ENCODE results near the gene SMIM8. TPM values are rescaled to one million over a fixed set of nuclear protein-coding genes. Genes with fewer than 3 reads are reported as not detected.

Gene SMIM8
- total RNA-seq, 1 donor from 2014 or later, result 31.7 TPM

DNA sequence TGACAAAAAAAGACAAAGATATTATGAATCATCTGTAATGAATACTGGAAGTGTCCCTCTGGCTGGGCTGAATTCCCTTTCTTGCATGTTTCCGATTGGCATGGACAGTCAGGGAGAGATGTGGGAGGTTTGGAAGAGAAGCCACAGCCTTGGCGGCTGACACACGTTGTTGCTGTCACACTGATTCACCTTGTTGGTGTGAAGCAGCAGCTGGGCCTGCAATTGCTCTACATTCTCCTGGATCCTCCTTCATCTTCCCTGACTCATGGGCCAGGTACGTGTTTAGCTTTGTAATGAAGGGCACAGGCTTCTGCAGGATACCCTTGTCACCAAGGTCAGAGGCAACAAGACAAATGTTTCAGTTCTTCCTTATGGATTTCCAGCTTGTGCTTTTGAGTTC, 13.4 kb upstream of the SMIM8 start:
- H3K4me1 Mint-ChIP-seq, result no peaks in the 10 kb centered on the region
- no peaks in the 10 kb centered on the region for H3K36me3 ChIP-seq
- no peak overlapping the region for H3K4me2 ChIP-seq
- no peak overlapping the region for H3K27ac ChIP-seq
- no peaks in the 10 kb centered on the region for H3K79me2 ChIP-seq (ENCODE audit: low read depth)
- no peaks in the 10 kb centered on the region for H3K36me3 Mint-ChIP-seq
- peaks cover 8% of the 10 kb centered on the region for H3K9me3 Mint-ChIP-seq
- no peaks in the 10 kb centered on the region for H3K4me1 ChIP-seq
- H3K27me3 Mint-ChIP-seq (ENCODE audit: insufficient read depth, low read depth), result no peaks in the 10 kb centered on the region
- no peaks in the 10 kb centered on the region for H4K20me1 ChIP-seq (ENCODE audit: low read depth)
- H3K4me3 ChIP-seq, result no peak overlapping the region
- no peaks in the 10 kb centered on the region for H3K9me3 ChIP-seq (ENCODE audit: low read depth)
- no peaks in the 10 kb centered on the region for H3K27me3 ChIP-seq
- no peaks in the 10 kb centered on the region for H3F3A ChIP-seq (ENCODE audit: low read depth)
- TF ChIP-seq EZH2phosphoT487 (IDR thresholded peaks at IDR 0.05) (no peak), EZH2 (IDR thresholded peaks at IDR 0.05) (no peak)
- TF ChIP-seq, protein P1, sequence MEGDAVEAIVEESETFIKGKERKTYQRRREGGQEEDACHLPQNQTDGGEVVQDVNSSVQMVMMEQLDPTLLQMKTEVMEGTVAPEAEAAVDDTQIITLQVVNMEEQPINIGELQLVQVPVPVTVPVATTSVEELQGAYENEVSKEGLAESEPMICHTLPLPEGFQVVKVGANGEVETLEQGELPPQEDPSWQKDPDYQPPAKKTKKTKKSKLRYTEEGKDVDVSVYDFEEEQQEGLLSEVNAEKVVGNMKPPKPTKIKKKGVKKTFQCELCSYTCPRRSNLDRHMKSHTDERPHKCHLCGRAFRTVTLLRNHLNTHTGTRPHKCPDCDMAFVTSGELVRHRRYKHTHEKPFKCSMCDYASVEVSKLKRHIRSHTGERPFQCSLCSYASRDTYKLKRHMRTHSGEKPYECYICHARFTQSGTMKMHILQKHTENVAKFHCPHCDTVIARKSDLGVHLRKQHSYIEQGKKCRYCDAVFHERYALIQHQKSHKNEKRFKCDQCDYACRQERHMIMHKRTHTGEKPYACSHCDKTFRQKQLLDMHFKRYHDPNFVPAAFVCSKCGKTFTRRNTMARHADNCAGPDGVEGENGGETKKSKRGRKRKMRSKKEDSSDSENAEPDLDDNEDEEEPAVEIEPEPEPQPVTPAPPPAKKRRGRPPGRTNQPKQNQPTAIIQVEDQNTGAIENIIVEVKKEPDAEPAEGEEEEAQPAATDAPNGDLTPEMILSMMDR (IDR thresholded peaks at IDR 0.05), result no peak
- no peak for DNase-seq (ENCODE audit: low spot score)
- H2AFZ ChIP-seq (replicated peaks), result no peak overlapping the region
- no peak overlapping the region for H3K27ac Mint-ChIP-seq
- H3K4me3 Mint-ChIP-seq, result no peak overlapping the region
- no peak overlapping the region for H3K9ac ChIP-seq

DNA sequence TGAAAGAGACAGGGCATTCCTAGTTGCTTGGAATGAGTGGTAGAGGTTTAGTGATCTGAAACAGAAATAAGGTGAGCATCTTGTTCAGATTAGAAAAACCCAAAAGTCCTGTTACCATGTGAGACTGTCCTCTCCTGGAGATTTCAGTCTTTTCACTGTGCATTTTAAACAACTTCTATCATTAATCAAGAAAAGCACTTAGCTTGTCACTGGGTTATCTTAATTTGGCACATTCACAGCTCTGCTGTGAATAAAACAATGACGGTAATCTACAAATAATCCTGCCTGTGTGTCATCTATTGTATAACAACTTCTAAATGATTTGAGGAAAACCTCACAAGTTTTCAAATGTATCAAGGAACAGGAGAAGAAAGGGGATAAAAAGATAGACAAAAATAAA, 9.5 kb upstream of the SMIM8 start:
- H3K27me3 ChIP-seq, result no peaks in the 10 kb centered on the region
- Mint-ChIP-seq H3K4me1 (no peaks in the 10 kb centered on the region), H3K36me3 (no peaks in the 10 kb centered on the region), H3K9me3 (no peaks in the 10 kb centered on the region), H3K27me3 (ENCODE audit: insufficient read depth, low read depth) (peaks cover 3% of the 10 kb centered on the region), H3K27ac (no peak overlapping the region), H3K4me3 (no peak overlapping the region)
- no peak overlapping the region for H3K9ac ChIP-seq
- H2AFZ ChIP-seq (replicated peaks), result no peak overlapping the region
- no peaks in the 10 kb centered on the region for H3K9me3 ChIP-seq (ENCODE audit: low read depth)
- TF ChIP-seq EZH2phosphoT487 (IDR thresholded peaks at IDR 0.05), result no peak
- TF ChIP-seq, protein P1 (IDR thresholded peaks at IDR 0.05), result no peak
- no peak for TF ChIP-seq EZH2 (IDR thresholded peaks at IDR 0.05)
- no peaks in the 10 kb centered on the region for H3K36me3 ChIP-seq
- H3K79me2 ChIP-seq (ENCODE audit: low read depth), result no peaks in the 10 kb centered on the region
- no peak overlapping the region for H3K27ac ChIP-seq
- no peak overlapping the region for H3K4me2 ChIP-seq
- no peaks in the 10 kb centered on the region for H3K4me1 ChIP-seq
- H3K4me3 ChIP-seq, result no peak overlapping the region
- no peaks in the 10 kb centered on the region for H4K20me1 ChIP-seq (ENCODE audit: low read depth)
- no peaks in the 10 kb centered on the region for H3F3A ChIP-seq (ENCODE audit: low read depth)
- DNase-seq (ENCODE audit: low spot score), result no peak

DNA sequence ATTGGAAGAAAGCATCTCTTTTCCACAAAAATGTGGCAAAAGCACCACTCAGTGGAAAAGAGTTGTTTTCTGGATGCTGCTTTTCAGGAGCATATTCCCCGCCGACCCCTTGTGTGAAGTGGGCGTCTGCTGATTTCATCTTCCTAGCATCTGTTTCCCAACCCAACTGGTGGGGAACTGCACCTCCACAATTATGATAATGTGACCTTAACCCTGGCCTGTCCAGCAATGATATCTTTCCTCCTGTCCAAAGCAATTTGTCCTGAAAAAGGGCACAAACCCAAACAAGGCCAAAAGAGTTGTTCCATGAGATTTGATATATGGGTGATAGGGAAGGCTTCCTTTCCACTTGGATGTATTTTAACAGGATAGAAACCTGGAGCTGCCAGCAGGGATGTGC, 7.3 kb upstream of the SMIM8 start:
- Mint-ChIP-seq H3K27me3 (ENCODE audit: insufficient read depth, low read depth) (peaks cover 3% of the 10 kb centered on the region), H3K9me3 (no peaks in the 10 kb centered on the region), H3K4me3 (no peak overlapping the region), H3K27ac (no peak overlapping the region), H3K36me3 (no peaks in the 10 kb centered on the region), H3K4me1 (no peaks in the 10 kb centered on the region)
- Histone ChIP-seq H3K9me3 (ENCODE audit: low read depth) (no peaks in the 10 kb centered on the region), H3K79me2 (ENCODE audit: low read depth) (no peaks in the 10 kb centered on the region), H3K9ac (no peak overlapping the region), H2AFZ (replicated peaks) (no peak overlapping the region), H3K4me1 (no peaks in the 10 kb centered on the region), H4K20me1 (ENCODE audit: low read depth) (no peaks in the 10 kb centered on the region), H3K4me3 (no peak overlapping the region), H3K4me2 (no peak overlapping the region), H3F3A (ENCODE audit: low read depth) (no peaks in the 10 kb centered on the region), H3K27me3 (no peaks in the 10 kb centered on the region), H3K36me3 (no peaks in the 10 kb centered on the region), H3K27ac (no peak overlapping the region)
- no peak for TF ChIP-seq EZH2phosphoT487 (IDR thresholded peaks at IDR 0.05)
- TF ChIP-seq EZH2 (IDR thresholded peaks at IDR 0.05), result no peak
- TF ChIP-seq, protein P1 (IDR thresholded peaks at IDR 0.05), result no peak
- no peak for DNase-seq (ENCODE audit: low spot score)

All from neural progenitor cell (in vitro differentiated cells).